Iris pigment epithelial cell (primary cell): ENCODE data around the gene ANTXR2.
"Not testable (repeated sequence)": the region's sequence is repeated elsewhere in the genome, so short reads cannot be mapped to it uniquely, and the experiment has no call there.

Experiments
- DNase-seq: peaks from one replicate; pipeline ENCODE4 v3.0.0-alpha.2; 2011; ENCODE audit warnings: low read depth

Gene ANTXR2

GRCh38 chr4:80017125-80017854 is 55.7 kb downstream of the ANTXR2 start:
- DNase-seq: peak; percentile 96

GRCh38 chr4:80016506-80016905 is 56.5 kb downstream of the ANTXR2 start:
- DNase-seq: peak; percentile 65

GRCh38 chr4:80015407-80016189 is 57.4 kb downstream of the ANTXR2 start:
- no peak for DNase-seq

- DNase-seq: peak; percentile 78
Measured at GRCh38 chr4:80014531-80014930, 58.5 kb downstream of the ANTXR2 start.

GRCh38 chr4:80012291-80012690 is 60.7 kb downstream of the ANTXR2 start:
- no peak for DNase-seq

GRCh38 chr4:80011636-80012236 is 61.3 kb downstream of the ANTXR2 start:
- DNase-seq: peak; percentile 86

GRCh38 chr4:80010316-80010715 is 62.7 kb downstream of the ANTXR2 start:
- DNase-seq: no peak

- DNase-seq: no peak
Measured at GRCh38 chr4:80009806-80010205, 63.2 kb downstream of the ANTXR2 start.

GRCh38 chr4:80008971-80009370 is 64.1 kb downstream of the ANTXR2 start:
- DNase-seq: peak; percentile 61

GRCh38 chr4:80008351-80008750 is 64.7 kb downstream of the ANTXR2 start:
- no peak for DNase-seq

- no peak for DNase-seq
Measured at GRCh38 chr4:80007745-80008149, 65.3 kb downstream of the ANTXR2 start.

GRCh38 chr4:80006935-80007744 is 65.9 kb downstream of the ANTXR2 start:
- DNase-seq: peak; percentile 86

- peak; percentile 80 for DNase-seq
Measured at GRCh38 chr4:80005863-80006262, 67.2 kb downstream of the ANTXR2 start.

GRCh38 chr4:80004319-80004718 is 68.7 kb downstream of the ANTXR2 start:
- DNase-seq: no peak

- not testable (repeated sequence) for DNase-seq
Measured at GRCh38 chr4:80002559-80002958, 70.5 kb downstream of the ANTXR2 start.

GRCh38 chr4:79999048-79999447 is 74.0 kb downstream of the ANTXR2 start:
- DNase-seq: not testable (repeated sequence)

GRCh38 chr4:79998201-79998600 is 74.8 kb downstream of the ANTXR2 start:
- DNase-seq: no peak

GRCh38 chr4:79996851-79997250 is 76.2 kb downstream of the ANTXR2 start:
- DNase-seq: no peak

- DNase-seq: no peak
Measured at GRCh38 chr4:79993476-79993875, 79.6 kb downstream of the ANTXR2 start.

- DNase-seq: no peak
Measured at GRCh38 chr4:79991601-79992000, 81.4 kb downstream of the ANTXR2 start.

- DNase-seq: not testable (repeated sequence)
Measured at GRCh38 chr4:79991100-79991499, 81.9 kb downstream of the ANTXR2 start.

GRCh38 chr4:79987401-79987800 is 85.6 kb downstream of the ANTXR2 start:
- DNase-seq: peak; percentile 45
